D721Med (cell line): Measurements from ENCODE around the gene KRTAP2-3.
"Not testable (repeated sequence)": the region's sequence is repeated elsewhere in the genome, so short reads cannot be mapped to it uniquely, and the experiment has no call there.

ENCODE experiments used
- DNase-seq: peaks from one replicate; pipeline ENCODE4 v3.0.0; 2011; ENCODE audit warnings: low spot score; ENCODE audit not compliant: insufficient read length
- FAIRE-seq: peaks from 2 replicates; lab custom pipeline; 2011; peaks lifted over from hg19 to GRCh38; lab: Jason Lieb, UNC
- TF ChIP-seq, protein P1 (sequence below): IDR thresholded peaks from 2 replicates; pipeline ENCODE4 v1.5.1; 2012; ENCODE audit warnings: mild to moderate bottlenecking, control low read depth; ENCODE audit not compliant: insufficient read depth; ENCODE audit errors: missing control alignments

KRTAP2-3 gene

DNA sequence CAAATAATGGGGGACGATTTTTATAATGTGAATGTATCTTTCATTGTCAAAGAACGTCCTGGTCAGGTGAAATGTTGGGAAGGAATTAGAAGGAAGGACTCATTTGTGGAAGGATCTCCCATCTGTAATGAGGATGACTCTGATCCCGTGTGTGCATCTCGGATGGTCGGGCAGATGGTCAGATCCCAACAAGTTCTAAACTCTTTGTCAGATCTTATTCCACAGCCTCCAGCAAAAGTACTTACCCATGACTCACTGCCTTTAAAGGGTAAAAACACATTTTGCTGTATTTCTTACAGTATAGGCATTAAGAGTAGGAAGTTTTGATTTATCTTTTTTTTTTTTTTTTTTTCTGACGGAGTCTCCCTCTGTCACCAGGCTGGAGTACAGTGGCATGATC is 38.6 kb upstream of the KRTAP2-3 start:
- no peak for DNase-seq
- TF ChIP-seq, protein P1, sequence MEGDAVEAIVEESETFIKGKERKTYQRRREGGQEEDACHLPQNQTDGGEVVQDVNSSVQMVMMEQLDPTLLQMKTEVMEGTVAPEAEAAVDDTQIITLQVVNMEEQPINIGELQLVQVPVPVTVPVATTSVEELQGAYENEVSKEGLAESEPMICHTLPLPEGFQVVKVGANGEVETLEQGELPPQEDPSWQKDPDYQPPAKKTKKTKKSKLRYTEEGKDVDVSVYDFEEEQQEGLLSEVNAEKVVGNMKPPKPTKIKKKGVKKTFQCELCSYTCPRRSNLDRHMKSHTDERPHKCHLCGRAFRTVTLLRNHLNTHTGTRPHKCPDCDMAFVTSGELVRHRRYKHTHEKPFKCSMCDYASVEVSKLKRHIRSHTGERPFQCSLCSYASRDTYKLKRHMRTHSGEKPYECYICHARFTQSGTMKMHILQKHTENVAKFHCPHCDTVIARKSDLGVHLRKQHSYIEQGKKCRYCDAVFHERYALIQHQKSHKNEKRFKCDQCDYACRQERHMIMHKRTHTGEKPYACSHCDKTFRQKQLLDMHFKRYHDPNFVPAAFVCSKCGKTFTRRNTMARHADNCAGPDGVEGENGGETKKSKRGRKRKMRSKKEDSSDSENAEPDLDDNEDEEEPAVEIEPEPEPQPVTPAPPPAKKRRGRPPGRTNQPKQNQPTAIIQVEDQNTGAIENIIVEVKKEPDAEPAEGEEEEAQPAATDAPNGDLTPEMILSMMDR: no peak
- FAIRE-seq: no peak

DNA sequence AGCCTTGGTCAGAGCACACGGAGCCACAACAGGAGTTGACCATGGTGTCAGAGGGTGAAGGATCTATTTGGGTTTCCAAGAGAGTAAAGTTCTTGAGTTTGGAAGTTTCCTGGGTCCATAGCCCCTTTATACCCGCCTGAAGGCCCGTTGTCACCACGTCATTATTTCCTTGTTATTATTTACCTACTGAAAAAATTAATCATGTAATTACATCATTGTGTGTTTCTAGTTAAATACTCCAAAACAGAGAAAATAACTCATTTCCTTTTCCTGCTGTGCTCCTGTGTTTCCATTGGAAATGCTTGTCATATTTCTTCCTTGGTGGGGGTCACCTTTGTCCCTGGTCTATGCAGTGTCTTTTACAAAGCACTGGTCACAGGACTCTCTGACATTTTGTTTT is 38.1 kb upstream of the KRTAP2-3 start, which contains the start of gene KRTAP4-8:
KRTAP4-8 (minus strand) TSS at position 101 of the 400 bp plus-strand sequence; CDS start at position 43, 58 bp downstream.
- FAIRE-seq: no peak

DNA sequence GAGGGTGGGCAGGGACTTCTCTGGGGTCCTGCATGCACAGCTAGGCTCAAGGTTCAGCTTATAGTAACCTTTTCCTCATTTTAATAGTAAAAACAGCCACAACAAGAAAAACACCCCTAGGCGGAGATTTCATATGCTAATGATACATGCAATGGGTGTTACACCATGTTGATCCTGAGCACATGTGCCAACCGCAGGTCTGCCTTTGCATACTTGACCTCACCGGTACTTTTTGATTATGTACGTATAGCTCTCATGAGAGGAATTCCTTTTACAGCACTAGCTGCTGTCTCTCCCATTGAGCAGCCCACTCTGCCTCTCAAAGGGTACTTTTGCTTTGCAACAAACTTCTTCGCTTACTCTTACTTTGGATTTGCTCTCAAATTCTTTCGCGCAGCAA is 36.1 kb upstream of the KRTAP2-3 start:
- FAIRE-seq: no peak

More for the DNA sequence above, 38.1 kb upstream of the KRTAP2-3 start, which contains the start of gene KRTAP4-8:
- DNase-seq: no peak
- TF ChIP-seq, protein P1: no peak

DNA sequence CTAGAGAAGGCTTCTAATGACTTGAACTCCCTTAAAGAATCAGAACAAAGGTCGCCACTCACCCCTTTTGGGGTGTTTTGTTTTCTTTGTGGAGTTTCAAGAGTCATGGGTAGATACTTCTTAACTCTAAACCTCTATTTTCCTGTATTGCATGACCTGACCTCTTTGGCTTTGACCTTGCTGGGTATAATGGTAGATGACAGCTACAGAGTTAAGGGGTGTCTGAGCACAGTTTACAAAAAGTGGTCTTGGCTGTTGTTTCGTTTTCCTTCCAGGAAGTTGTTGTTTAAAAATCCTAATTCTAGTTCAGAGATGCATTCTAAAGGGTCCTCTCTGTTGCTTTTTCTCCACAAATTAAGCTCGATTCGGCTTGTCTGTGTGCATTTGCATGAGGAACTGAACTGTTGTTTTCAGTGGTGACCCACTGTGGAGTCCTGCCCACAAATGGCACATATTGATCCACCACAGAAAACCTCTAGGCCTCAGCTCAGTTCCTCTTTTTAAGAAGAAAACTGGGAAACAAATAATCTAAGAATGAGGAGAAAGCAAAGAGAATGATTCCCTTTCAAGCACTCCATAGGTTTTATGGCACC is 28.9 kb upstream of the KRTAP2-3 start:
- FAIRE-seq, DNase-seq: not testable (repeated sequence)

More for the DNA sequence above, 36.1 kb upstream of the KRTAP2-3 start:
- TF ChIP-seq, protein P1: no peak
- no peak for DNase-seq

DNA sequence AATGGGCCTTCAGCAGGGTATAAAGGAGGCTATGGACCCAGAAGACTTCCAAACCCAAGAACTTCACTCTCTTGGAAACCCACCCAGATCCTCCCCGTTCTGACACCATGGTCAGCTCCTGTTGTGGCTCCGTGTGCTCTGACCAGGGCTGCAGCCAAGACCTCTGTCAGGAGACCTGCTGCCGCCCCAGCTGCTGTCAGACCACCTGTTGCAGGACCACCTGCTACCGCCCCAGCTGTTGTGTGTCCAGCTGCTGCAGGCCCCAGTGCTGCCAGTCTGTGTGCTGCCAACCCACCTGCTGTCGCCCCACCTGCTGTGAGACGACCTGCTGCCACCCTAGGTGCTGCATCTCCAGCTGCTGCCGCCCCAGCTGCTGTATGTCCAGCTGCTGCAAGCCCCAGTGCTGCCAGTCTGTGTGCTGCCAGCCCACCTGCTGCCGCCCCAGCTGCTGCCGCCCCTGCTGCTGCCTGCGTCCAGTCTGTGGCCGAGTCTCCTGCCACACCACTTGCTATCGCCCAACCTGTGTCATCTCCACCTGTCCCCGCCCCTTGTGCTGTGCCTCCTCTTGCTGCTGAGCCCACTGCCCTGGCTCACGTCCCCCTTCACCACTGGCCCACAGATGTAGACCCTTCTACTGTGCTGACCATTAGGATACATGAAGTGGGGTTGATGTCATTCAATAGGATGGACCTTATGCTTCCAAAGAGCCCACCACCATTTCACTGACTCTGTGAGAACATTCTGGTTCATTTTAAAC is 24.4 kb upstream of the KRTAP2-3 start, which contains the start of gene KRTAP4-7:
KRTAP4-7 (plus strand) TSS at position 51 of the 757 bp plus-strand sequence; CDS start at position 108, 57 bp downstream.
- not testable (repeated sequence) for DNase-seq, FAIRE-seq

DNA sequence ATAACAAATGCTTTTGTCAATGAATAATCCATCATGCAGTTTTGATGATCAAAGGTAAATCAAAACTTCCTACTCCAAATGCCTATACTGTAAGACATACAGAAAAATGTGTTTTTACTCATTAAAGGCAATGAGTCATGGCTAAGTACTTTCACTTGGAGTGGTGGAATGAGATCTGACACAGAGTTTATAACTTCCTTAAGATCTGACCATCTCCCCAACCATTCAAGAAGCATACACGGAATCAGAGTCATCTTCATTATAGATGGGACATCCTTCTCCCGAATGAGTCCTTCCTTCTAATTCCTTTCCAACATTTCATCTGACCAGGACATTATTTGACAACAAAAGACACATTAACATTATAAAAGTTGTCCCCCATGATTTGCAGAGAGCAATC is 23.5 kb upstream of the KRTAP2-3 start:
- not testable (repeated sequence) for FAIRE-seq, DNase-seq

DNA sequence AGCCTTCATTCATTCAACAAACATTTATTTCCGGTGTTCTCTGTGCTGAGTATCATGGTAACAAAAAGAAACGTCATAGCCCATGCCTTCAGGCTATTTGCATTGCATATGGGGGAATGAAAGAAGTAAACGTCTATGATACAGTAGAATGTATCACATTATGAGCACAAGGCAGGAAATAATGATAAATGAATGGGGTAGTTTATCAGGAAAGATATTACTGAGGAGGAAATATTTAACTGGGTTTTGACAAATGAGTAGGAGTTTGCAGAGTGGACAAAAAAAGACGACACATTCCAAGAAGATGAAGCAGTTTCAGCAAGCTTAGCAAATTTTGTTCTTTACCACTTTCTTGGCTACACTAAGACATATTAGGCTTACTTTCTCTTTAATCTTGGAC is 22.7 kb upstream of the KRTAP2-3 start:
- TF ChIP-seq, protein P1: no peak
- no peak for DNase-seq
- FAIRE-seq: no peak

DNA sequence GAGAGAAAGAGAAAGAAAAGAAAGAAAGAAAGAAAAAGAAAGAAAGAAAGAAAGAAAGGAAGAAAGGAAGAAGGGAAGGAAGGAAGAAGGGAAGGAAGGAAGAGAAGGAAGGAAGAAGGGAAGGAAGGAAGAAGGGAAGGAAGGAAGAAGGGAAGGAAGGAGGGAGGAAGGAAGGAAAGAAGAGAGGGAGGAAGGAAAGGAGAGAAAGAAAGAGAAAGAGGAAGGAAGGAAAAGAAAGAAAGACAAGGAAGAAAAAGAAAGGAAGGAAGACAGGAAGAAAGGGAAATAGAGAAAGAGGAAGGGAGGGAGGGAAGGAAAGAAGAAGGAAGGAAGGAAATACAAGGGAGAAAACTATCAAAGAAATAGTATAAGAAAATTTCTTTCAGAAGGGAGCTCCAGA is 16.9 kb upstream of the KRTAP2-3 start:
- TF ChIP-seq, protein P1: no peak
- DNase-seq: no peak
- no peak for FAIRE-seq
